Fibroblast of peridontal ligament (primary cell): Measurements from ENCODE around the gene ABHD3.
A peak's percentile ranks its signal among the peaks of the same experiment; 100 is the strongest.
"Not testable (repeated sequence)": the region's sequence is repeated elsewhere in the genome, so short reads cannot be mapped to it uniquely, and the experiment has no call there.

Experiments used
- DNase-seq: peaks from one replicate; pipeline ENCODE4 v3.0.0-alpha.2; 2010; ENCODE audit errors: extremely low read depth

The ABHD3 gene

DNA sequence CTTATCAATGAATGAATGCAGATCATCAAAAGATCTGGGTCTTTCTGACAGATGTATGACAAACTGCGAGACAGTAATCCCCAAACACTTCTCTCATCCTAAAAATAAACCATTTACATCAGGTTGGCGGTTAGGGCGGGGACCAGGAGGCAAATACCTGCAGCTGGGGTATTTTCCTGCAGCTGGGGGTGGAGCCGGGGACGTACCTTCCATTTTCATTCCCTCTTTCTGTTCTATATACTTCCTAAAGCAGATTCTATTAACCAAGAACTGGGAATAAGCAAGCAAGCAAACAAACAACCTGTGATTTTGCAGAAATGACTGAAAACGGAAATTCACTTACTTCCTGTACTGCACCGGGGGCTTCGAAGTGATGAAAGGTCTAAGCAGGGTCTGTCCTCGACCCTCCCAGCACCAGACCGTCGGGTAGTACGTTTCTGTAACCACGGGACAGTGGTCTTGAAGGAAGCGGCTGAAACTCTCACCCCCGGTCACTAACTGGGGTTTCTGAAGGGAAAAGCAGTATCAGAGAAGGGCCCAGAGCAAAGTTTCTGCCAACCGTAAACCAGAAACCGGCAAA lies 1.2 kb downstream of the ABHD3 start:
- no peak for DNase-seq

- DNase-seq, result no peak
Measured at GRCh38 chr18:21702602-21703001, 2.0 kb downstream of the ABHD3 start.

DNA sequence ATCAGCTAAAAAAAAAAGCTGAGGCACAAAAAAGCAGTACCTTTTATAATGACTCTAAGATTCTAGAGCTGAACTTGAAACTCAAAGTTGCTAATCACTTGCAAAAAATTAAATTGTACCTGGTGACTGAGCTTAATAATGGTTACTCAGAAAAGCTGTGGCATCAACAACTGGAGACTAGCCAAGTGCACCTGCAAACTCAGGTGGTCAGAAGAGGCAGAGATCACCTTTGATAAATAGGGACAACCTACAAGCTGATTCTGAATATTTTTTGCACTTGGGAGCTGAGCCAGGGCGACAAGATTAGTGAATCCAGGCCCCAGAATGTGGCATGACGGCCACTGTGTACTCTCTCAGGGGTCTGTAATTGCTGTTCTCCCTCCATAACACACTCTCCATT lies 3.0 kb downstream of the ABHD3 start:
- DNase-seq, result no peak

DNA sequence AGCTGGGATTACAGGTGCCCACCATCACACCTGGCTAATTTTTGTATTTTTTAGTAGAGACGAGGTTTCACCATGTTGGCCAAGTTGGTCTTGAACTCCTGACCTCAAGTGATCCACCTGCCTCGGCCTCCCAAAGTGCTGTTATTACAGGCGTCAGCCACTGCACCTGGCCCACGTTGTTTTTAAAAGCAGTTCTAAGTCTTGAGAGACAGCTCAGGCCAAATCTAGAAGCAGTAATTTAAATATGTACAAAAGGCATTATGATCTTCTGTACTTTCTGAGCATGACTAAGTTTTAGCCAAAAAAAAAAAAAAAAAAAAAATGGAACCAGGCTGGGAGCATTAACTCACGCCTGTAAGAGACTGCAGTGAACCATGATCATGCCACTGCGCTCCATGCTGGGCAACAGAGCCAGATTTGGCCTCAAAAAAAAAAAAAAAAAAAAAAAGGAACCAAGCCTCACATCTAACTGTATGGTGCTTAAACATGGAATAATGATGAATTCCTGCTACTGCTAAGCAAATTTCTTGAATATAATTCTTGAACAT lies 4.0 kb downstream of the ABHD3 start:
- DNase-seq, result no peak

DNA sequence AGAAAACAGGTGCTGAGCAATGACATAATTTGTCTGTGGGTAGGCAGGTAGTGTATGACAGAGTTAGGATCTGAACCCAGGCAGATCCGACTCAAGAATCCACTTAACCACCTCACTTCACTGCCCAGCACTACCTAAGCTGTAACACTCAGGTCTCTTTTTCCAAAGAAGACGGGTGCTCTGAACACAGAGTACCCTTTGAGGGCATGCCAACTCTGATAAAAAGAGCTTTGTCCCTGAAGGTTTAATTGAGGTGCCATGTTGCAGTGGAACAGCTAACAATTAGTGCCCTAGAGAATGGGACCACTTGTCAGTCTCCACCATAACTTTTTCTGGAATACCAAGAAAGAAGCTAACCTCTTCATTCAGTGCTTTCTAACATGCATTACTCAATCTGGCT lies 11.3 kb downstream of the ABHD3 start:
- no peak for DNase-seq

GRCh38 chr18:21689736-21690135 lies 14.8 kb downstream of the ABHD3 start:
- no peak for DNase-seq

DNA sequence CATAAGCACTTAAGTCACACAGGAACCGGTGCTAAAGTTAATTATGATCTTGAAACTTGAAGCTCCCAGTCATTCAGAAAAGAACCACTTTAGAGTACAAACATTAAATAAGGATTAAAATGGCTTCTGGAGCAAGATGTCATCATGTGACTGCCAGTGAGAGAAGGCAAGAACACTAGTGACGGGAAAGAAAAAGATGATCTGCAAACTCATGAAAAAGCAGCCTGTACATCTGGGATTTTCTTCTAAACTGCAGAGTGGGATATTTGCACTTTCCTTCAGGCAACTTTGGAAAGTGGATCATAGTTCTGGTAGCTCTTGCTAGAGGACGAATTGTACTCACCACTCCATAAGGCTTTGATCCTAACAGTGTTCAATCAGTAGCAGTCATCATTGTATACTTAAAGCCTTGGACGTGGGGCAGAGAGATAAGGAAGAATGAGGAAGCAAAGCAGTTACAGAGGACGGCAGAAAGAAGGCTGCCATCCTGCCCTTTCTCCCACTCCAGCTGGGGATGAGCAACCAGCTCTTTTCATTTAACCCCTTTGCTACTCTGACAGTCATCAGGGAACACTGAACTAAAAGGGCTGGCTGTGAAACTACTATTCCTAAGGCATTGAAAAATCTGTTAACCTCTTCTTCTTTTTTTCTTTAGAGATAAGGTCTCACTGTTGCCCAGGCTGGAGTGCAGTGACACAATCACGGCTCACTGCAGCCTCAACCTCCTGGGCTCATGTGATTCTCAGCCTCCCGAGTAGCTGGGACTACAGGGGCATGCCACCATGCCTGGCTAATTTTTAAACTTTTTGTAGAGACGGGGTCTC lies 18.1 kb downstream of the ABHD3 start:
- DNase-seq, result peak; percentile 35

DNA sequence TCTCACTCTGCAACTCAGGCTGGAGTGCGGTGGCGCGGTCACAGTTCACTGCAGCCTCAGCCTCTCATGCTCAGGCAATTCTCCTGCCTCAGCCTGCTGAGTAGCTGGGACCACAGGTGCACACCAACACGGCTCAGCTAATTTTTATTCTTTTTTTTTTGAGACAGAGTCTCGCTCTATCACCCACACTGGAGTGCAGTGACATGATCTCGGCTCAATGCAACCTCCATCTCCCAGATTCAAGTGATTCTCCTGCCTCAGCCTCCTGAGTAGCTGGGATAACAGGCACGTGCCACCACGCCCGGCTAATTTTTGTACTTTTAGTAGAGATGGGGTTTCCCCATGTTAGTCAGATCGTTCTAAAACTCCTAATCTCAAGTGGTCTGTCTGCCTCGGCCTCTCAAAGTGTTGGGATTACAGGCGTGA lies 19.0 kb downstream of the ABHD3 start:
- DNase-seq, result not testable (repeated sequence)

DNA sequence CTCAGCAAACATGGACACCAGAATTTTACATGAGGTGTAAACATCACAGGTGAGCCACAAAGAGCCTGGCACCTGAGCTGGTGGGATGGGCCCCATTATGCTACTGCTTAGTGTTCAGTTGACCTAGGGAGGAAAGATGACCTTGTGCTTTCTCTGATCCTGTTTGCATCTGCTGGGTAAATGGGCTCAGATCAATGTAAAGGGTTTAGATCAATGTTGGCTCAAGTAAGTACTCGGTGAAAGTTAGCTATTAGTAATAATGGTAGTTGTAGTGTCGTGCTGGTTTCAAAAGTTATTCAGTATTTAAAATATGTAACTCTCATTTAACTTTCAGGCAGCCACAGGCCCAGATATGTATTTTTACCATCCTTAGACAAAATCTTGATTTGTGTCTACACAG lies 19.8 kb downstream of the ABHD3 start:
- no peak for DNase-seq

DNA sequence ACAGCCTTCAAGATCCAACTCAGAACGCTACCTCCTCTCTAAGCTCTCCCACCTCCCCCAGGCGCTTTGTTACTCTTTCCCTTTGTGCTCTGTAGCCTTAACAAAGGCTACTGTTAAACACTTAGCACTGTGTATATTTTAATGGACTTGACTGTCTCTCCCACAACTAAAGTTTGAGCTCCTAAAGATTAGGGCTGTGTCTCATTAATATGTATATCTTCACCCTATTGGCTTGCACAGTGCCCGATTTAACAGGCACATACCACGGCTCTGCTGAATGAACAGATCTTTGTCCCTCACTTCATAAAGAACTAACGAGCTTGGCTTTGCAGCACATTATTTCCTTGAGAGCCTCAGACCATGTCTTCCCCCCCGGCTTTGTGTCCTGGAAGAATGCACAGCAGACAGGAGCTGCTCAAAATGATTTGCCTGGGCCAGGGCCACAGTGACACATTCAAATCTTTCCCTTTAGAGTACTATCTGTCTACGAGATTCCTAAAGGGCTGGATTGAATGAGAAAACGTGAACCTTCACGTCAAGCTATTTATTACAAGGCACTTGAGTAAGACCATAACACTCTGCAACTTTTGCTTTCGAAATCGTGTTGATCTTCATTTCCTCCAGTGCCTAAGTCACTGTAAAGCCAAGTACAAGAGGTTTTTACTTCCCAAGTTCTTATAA lies 22.1 kb downstream of the ABHD3 start:
- peak; percentile 83 for DNase-seq

GRCh38 chr18:21680161-21680560 lies 24.4 kb downstream of the ABHD3 start:
- DNase-seq, result no peak

DNA sequence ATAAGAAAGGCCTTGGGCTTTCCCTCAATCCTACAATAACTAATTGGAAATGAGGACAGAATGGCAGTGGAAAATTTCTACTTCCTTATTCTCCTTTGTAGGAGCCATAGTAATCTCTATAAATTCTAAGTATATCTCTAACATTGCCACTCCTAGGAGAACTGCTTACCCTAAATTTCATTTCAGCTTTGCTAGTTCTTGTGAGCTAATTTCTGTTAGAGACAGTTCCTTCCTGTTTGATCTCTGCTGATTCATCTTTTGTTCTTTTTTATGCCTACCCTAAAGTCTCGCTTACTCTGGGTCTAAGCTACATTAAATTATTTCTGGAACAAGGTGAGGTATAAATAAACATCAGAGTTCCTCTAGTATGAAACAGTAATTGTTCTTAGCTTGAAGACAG lies 25.7 kb downstream of the ABHD3 start:
- no peak for DNase-seq

DNA sequence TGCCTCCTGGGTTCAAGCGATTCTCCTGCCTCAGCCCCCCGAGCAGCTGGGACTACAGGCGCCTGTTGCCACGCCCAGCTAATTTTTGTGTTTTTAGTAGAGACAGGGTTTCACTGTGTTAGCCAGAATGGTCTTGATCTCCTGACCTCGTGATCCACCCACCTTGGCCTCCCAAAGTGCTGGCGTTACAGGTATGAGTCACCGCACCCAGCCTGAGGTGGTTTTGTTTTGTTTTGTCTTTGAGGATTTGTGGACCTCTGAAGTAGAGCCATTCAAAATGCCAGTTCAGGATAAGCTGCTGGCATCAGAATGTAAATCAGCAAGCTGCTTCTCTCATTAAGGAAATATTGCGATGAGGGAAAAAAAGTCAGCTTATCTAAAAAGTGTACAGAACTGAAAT lies 29.2 kb downstream of the ABHD3 start:
- not testable (repeated sequence) for DNase-seq

GRCh38 chr18:21672521-21673267 lies 31.9 kb downstream of the ABHD3 start:
- peak; percentile 3 for DNase-seq

- peak; percentile 16 for DNase-seq
Measured at GRCh38 chr18:21669736-21670285, 34.8 kb downstream of the ABHD3 start.

- DNase-seq, result no peak
Measured at GRCh38 chr18:21664069-21664468, 40.5 kb downstream of the ABHD3 start.

DNA sequence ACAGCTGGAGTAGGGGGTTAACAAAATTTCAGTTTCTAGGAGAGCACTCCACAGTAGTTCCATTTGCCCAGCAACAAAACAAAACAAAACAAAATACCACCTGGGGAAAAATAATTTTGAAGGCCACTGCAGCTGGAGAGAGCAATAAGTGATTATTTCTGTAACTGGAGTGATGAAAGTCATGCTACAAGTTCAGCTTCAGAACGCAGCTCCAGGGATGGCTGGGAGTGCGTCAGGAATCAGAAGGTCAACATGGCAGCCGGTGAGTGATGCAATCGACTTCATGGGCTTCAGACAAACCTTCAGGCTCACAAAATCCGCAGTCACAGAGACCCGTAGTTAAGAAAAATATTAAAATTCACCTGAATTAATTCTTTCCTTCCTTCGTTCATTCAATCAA lies 41.0 kb downstream of the ABHD3 start:
- no peak for DNase-seq

- DNase-seq, result no peak
Measured at GRCh38 chr18:21662581-21662980, 42.0 kb downstream of the ABHD3 start.

- DNase-seq, result no peak
Measured at GRCh38 chr18:21660078-21660477, 44.5 kb downstream of the ABHD3 start.

DNA sequence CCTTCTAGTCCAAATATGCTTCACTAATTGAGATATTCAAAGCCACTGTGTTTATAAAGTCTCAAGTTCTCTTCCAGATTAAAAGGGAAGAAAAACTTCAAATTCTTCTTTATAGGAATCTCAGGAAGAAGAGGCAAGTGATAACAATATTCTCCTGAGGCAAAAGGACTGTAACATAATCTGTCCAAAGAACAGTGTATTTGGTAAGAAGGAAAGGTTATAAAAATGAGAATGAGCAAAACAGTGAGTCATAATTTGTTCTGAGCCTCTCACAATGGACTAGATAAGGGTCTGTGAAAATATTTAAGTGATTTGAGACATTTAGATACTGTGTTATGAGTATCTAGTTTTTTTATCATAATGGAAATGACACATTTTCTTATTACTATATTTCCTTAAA lies 48.2 kb downstream of the ABHD3 start:
- DNase-seq, result peak; percentile 17

DNA sequence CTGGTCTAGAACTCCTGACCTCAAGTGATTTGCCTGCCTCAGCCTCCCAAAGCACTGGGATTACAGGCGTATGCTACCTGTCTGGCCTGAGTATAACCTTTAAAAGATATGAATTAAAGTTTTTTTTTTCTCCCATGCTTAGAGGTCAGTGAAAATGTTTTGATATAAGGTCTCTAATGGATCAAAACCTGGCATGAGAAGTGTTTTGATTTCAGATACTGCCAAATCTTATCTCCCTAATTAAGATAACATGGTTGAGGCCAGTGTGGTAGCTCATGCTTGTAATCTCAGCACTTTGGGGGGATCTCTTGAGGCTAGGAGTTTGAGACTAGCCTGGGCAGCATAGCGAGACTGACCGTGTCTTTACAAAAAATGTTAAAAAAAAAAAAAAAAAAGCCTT lies 51.2 kb downstream of the ABHD3 start:
- no peak for DNase-seq

DNA sequence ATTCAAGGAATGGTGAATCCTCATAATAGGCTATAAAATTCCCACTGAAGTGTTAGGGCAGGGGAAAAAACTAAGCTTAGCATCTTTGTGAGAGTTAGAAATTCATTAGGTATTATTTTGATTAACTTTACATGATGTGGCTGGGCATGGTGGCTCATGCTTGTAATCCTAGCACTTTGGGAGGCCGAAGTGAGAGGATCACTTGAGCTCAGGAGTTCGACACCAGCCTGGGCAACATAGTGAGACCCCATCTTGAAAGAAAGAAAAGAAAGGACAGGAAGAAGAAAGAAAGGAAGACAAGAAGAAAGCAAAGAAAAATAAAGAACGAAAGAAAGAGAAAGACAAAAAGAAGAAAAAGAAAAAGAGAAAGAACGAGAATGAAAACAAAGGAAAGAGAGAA lies 52.5 kb downstream of the ABHD3 start:
- DNase-seq, result no peak
